Measurements from ENCODE around the gene PECR.

DNA sequence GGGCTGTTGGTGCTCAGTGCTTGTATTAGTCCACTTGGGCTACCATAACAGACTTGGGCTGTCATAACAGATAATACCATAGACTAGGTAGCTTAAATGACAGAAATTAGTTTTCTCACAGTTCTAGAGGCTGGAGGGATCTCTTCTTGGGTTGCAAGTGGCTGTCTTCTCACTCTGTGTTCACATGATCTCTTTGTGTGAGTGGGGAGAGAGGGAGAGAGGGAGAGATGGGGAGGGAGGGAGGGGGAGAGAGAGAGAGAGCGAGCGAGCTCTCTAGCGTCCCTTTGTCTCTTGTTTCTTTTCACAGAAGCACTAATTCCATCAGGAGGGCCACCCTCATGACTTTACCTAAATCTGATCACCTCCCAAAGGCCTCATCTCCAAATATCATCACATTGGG, 23.1 kb upstream of the PECR start:
- TF ChIP-seq, protein P1, sequence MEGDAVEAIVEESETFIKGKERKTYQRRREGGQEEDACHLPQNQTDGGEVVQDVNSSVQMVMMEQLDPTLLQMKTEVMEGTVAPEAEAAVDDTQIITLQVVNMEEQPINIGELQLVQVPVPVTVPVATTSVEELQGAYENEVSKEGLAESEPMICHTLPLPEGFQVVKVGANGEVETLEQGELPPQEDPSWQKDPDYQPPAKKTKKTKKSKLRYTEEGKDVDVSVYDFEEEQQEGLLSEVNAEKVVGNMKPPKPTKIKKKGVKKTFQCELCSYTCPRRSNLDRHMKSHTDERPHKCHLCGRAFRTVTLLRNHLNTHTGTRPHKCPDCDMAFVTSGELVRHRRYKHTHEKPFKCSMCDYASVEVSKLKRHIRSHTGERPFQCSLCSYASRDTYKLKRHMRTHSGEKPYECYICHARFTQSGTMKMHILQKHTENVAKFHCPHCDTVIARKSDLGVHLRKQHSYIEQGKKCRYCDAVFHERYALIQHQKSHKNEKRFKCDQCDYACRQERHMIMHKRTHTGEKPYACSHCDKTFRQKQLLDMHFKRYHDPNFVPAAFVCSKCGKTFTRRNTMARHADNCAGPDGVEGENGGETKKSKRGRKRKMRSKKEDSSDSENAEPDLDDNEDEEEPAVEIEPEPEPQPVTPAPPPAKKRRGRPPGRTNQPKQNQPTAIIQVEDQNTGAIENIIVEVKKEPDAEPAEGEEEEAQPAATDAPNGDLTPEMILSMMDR (conservative IDR thresholded peaks at IDR 0.05; ENCODE audit: low read depth, low read length): no peak
- no peak for TF ChIP-seq EZH2 (IDR thresholded peaks at IDR 0.05; ENCODE audit: low read length, unreplicated experiment)
